ENCODE measurements around the gene AGXT.

AGXT gene

DNA sequence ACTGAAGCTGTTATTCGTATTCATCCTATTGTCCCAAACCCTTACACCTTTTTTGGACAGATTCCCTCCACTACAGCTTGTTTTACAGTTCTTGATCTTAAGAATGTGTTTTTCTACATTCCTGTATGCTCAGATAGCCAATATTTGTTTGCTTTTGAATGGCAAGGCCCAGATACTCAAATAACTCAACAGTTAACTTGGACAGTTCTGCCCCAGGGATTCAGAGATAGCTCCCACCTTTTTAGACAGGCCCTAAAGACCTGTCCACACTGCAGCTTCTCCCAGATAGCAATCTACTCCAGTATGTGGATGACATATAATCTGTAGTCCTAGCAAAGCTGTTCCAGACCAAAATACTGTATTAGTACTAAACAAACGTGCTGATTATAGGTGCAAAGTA is 7.1 kb upstream of the AGXT start:
- TF ChIP-seq, protein P1, sequence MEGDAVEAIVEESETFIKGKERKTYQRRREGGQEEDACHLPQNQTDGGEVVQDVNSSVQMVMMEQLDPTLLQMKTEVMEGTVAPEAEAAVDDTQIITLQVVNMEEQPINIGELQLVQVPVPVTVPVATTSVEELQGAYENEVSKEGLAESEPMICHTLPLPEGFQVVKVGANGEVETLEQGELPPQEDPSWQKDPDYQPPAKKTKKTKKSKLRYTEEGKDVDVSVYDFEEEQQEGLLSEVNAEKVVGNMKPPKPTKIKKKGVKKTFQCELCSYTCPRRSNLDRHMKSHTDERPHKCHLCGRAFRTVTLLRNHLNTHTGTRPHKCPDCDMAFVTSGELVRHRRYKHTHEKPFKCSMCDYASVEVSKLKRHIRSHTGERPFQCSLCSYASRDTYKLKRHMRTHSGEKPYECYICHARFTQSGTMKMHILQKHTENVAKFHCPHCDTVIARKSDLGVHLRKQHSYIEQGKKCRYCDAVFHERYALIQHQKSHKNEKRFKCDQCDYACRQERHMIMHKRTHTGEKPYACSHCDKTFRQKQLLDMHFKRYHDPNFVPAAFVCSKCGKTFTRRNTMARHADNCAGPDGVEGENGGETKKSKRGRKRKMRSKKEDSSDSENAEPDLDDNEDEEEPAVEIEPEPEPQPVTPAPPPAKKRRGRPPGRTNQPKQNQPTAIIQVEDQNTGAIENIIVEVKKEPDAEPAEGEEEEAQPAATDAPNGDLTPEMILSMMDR (IDR thresholded peaks at IDR 0.05; ENCODE audit: low read depth, low read length) = no peak
- no peak for DNase-seq (ENCODE audit: extremely low read depth, low read depth)

DNA sequence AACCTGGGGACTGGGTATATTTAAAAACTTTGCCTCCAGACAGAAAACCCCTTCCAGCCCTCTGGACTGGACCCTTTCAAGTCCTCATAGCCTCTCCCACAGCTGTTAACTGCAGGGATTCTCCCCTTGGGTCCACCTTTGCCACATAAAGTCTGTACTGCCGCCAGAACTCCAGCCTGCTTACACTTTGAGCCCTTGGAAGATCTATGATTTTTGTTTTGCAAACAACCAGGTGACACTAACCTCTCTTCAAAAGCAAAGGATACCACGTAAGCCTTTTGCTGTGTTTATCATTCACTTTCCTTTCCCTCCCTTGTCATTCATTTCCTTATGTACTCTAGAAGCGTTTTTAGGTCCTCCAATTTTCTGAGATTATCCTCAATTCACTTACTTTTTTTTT is 4.1 kb upstream of the AGXT start:
- TF ChIP-seq, protein P1 (IDR thresholded peaks at IDR 0.05; ENCODE audit: low read depth, low read length) = no peak
- no peak for DNase-seq (ENCODE audit: extremely low read depth, low read depth)

DNA sequence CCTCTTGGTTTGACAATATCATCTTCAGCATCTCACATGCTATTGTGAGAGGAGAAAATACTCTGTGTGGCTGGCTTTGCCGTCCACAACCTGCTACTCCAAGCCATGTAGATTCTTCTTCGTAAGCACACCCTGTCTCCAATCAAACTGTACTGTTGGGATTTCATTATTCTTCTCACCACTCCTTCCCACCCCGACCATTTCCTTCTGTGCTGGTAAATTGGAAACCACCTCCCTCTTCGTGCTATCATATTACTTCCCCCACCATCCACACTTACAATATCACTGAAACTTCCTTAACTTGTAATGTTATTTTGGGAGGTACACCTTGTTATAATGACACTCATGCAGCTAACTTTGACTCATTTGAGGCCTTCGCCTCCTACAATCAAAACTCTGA is 3.2 kb upstream of the AGXT start:
- TF ChIP-seq, protein P1 (IDR thresholded peaks at IDR 0.05; ENCODE audit: low read depth, low read length) = no peak
- DNase-seq (ENCODE audit: extremely low read depth, low read depth) = no peak

DNA sequence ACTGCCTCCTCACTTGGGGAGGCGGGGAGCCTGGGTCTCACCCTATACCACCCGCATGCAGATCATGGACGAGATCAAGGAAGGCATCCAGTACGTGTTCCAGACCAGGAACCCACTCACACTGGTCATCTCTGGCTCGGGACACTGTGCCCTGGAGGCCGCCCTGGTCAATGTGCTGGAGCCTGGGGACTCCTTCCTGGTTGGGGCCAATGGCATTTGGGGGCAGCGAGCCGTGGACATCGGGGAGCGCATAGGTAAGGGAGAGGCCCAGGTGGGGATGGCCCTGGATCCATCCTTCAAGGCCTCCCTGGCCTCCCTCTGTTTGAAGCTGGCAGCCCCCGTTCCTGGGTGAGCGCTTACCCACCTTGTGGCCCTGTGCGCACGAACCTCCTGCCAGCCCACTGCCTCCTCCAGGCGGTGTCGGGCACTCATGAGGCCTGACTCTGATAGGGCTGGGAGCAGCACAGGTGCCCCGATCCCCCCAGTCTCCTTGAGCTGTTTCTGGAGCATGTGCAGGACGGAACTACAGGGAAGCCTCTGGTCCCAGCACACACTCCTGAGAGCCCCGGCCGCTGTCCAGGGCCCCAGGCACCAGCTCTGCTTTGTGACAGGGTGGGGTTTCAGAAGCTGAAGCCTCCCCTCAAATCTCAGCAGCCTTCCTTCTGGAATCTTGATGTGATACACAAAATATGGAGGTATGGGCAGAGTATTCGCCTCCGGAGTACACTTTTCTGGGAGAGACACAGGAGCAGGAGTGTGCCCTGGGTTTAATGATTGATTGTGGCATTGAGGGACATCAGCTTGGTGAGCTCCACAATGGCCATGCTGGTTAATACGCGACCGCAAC is 708 bp downstream of the AGXT start:
- no peak for DNase-seq (ENCODE audit: extremely low read depth, low read depth)
- TF ChIP-seq, protein P1 (IDR thresholded peaks at IDR 0.05; ENCODE audit: low read depth, low read length) = no peak

DNA sequence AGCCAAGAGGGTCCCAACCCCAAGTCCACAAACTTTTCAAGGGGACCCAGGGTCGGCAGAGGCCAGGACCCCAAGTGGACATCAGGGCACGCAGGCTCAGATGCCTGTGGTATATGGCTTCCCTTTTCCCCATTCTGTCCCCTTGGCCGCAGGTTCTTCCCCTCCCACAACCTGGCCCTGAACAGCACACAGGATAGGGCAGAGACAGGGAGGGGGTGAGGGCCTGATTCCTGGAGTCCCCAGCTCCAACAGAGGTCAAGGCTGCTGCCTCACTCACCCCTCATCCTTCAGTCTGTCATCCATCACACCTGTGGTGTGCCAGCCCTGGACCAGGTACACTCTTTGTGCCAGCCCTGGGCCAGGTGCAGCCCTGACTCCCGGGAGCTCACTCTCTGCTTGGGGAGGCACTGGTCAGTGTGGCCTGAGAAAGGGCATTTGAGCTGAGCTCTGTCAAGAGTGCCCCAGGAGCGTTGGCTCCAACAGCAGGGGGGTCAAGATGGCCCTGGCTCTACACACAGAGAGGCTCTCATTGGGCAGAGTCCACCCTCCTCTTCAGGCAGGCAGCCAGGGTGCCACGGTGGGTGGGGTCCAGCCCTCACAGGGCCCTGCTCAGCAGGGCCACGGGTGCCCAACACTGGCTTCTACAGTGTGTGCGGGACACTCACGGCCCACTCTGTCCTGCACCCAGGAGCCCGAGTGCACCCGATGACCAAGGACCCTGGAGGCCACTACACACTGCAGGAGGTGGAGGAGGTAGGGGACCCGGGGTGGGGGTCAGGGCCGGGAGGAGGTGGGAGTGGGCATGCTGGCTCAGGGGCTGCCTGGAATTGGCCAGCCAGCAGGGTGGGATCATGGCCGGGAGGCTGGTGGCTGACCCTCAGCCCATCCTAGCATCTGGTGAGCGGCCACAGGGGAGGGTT is 1.6 kb downstream of the AGXT start:
- TF ChIP-seq, protein P1 (IDR thresholded peaks at IDR 0.05; ENCODE audit: low read depth, low read length) = no peak
- no peak for DNase-seq (ENCODE audit: extremely low read depth, low read depth)

DNA sequence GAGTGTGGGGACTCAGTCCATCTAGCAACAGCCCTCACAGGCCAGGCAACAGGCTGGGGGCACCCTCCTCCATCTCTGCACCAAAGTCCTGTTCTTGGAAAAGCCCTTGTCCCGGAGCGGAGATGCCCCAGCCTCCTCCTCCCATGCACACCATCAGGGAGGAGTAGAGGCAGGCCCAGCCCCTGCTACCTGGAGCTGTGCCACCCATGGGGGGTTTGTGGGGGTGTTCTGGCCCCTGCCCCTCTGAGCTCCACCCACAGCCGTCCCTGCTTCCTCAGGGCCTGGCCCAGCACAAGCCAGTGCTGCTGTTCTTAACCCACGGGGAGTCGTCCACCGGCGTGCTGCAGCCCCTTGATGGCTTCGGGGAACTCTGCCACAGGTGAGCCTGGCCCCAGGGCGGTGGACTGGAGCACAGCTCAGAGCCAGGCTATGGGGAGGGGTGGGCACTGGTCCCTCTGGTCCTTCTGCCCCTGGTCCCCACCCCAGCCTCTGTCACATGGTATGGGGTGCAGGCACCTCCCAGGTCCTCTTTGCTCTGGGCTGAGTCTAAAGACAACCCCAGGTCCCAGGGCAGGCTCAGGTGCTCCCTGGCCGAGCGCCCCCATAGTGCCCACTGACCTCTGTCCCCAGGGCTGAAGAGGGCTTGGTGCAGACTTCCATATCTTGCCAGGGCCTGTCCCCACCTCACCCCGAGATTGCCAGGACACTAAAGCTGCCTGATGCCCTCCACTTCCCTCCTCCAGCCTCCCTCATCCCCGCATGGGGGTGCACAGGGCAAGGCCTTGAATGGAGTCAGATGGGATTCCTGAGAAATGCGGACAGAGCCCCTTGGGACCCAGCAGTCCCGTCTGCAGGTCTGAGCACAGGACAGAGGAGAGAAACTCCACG is 2.7 kb downstream of the AGXT start:
- no peak for DNase-seq (ENCODE audit: extremely low read depth, low read depth)
- TF ChIP-seq, protein P1 (IDR thresholded peaks at IDR 0.05; ENCODE audit: low read depth, low read length) = no peak
